WTC11 (cell line): ENCODE measurements around the gene CARD9. TPM values are rescaled to one million over a fixed set of nuclear protein-coding genes. Genes with fewer than 3 reads are reported as not detected.

Experiments used
- ATAC-seq: fragments of 200-7000 bp; cut with Tn5 transposase; 2 replicates; pipeline ENCODE4 v1.10.0; 2021; ENCODE audit warnings: mild to moderate bottlenecking, moderate library complexity
- CTCF ChIA-PET: fragments of 300-600 bp; sonication (Branson Sonifier 250); formaldehyde crosslinking; loops from one replicate; lab custom pipeline; 2021; ENCODE audit warnings: antibody characterized with exemption; lab: Charles Lee
- POLR2A ChIA-PET: fragments of 350-600 bp; sonication (Branson Sonifier 250); formaldehyde crosslinking; loops from one replicate; lab custom pipeline; 2021; ENCODE audit warnings: antibody characterized with exemption; lab: Charles Lee
- DNase-seq: peaks from one replicate; pipeline ENCODE4 v3.0.0; 2021; ENCODE audit warnings: low spot score
- H3K27ac Mint-ChIP-seq: 2 replicates; pipeline ENCODE4 v1.8.0; 2021; ENCODE audit warnings: mixed read lengths
- H3K27me3 Mint-ChIP-seq: 2 replicates; pipeline ENCODE4 v1.8.0; 2021; ENCODE audit warnings: low read depth, mild to moderate bottlenecking, moderate library complexity, mixed read lengths
- H3K36me3 Mint-ChIP-seq: 2 replicates; pipeline ENCODE4 v1.8.0; 2021; ENCODE audit warnings: mixed read lengths
- H3K4me1 Mint-ChIP-seq: 2 replicates; pipeline ENCODE4 v1.8.0; 2022; ENCODE audit warnings: mixed read lengths
- H3K4me3 Mint-ChIP-seq: 2 replicates; pipeline ENCODE4 v1.8.0; 2021; ENCODE audit warnings: mild to moderate bottlenecking, moderate library complexity, mixed read lengths
- H3K9me3 Mint-ChIP-seq: 2 replicates; pipeline ENCODE4 v1.8.0; 2021; ENCODE audit warnings: mixed read lengths
- EMX1 ChIP-seq: fragments of 250-450 bp; sonication (Bioruptor Pico); IDR thresholded peaks from 2 replicates; pipeline ENCODE4 v1.8.0; 2021; ENCODE audit warnings: mild to moderate bottlenecking
- HMGA2 ChIP-seq: fragments of 250-450 bp; sonication (Bioruptor Pico); IDR thresholded peaks from 2 replicates; pipeline ENCODE4 v1.4.0; 2021; ENCODE audit warnings: mild to moderate bottlenecking, moderate library complexity
- MXD4 ChIP-seq: fragments of 250-450 bp; sonication (Bioruptor Pico); IDR thresholded peaks from 2 replicates; pipeline ENCODE4 v1.8.0; 2021; ENCODE audit warnings: mild to moderate bottlenecking, moderate library complexity, borderline replicate concordance
- OVOL2 ChIP-seq: fragments of 250-450 bp; sonication (Bioruptor Pico); IDR thresholded peaks from 2 replicates; pipeline ENCODE4 v1.9.0; 2021; ENCODE audit warnings: mild to moderate bottlenecking, borderline replicate concordance
- PRRX2 ChIP-seq: fragments of 250-450 bp; sonication (Bioruptor Pico); IDR thresholded peaks from 2 replicates; pipeline ENCODE4 v1.8.0; 2021; ENCODE audit warnings: mild to moderate bottlenecking
- SOX15 ChIP-seq: fragments of 250-450 bp; sonication (Bioruptor Pico); IDR thresholded peaks from 2 replicates; pipeline ENCODE4 v1.9.0; 2021; ENCODE audit warnings: mild to moderate bottlenecking
- total RNA-seq: library from RNA; stranded (reverse); gene quantifications from 3 replicates; pipeline ENCODE4 v1.2.3, GENCODE V29; 2021
- TF ChIP-seq, protein P1 (sequence below): sonication (generic); formaldehyde crosslinking; conservative IDR thresholded peaks from 2 replicates; pipeline ENCODE4 v1.8.1; 2022; ENCODE audit warnings: mild to moderate bottlenecking, missing genetic modification reagents
- TF ChIP-seq, protein P2 (sequence below): fragments of 250-450 bp; sonication (Bioruptor Pico); IDR thresholded peaks from 2 replicates; pipeline ENCODE4 v1.9.0; 2021; ENCODE audit warnings: mild to moderate bottlenecking
- TF ChIP-seq, protein P3 (sequence below): sonication (generic); formaldehyde crosslinking; IDR thresholded peaks from 2 replicates; pipeline ENCODE4 v1.8.0; 2022; ENCODE audit warnings: mild to moderate bottlenecking, missing genetic modification reagents
- TF ChIP-seq, protein P4 (sequence below): fragments of 250-450 bp; sonication (Bioruptor Pico); IDR thresholded peaks from 2 replicates; pipeline ENCODE4 v1.9.0; 2021; ENCODE audit warnings: mild to moderate bottlenecking
- TF ChIP-seq, protein P5 (sequence below): sonication (generic); formaldehyde crosslinking; IDR thresholded peaks from 2 replicates; pipeline ENCODE4 v1.8.1; 2022; ENCODE audit warnings: mild to moderate bottlenecking, missing genetic modification reagents, moderate library complexity, borderline replicate concordance
- TF ChIP-seq, protein P6 (sequence below): sonication (generic); formaldehyde crosslinking; IDR thresholded peaks from 2 replicates; pipeline ENCODE4 v1.8.1; 2023; ENCODE audit warnings: mild to moderate bottlenecking, moderate library complexity, missing genetic modification reagents
- TF ChIP-seq, protein P7 (sequence below): sonication (generic); formaldehyde crosslinking; IDR thresholded peaks from 2 replicates; pipeline ENCODE4 v1.8.0; 2022; ENCODE audit warnings: mild to moderate bottlenecking, missing genetic modification reagents
- TF ChIP-seq, protein P8 (sequence below): fragments of 200-600 bp; IDR thresholded peaks from 2 replicates; pipeline ENCODE4 v1.8.0; 2022; ENCODE audit warnings: antibody characterized with exemption

CARD9 gene
- total RNA-seq, 1 experiment from 2014 or later = 0.96 TPM

DNA sequence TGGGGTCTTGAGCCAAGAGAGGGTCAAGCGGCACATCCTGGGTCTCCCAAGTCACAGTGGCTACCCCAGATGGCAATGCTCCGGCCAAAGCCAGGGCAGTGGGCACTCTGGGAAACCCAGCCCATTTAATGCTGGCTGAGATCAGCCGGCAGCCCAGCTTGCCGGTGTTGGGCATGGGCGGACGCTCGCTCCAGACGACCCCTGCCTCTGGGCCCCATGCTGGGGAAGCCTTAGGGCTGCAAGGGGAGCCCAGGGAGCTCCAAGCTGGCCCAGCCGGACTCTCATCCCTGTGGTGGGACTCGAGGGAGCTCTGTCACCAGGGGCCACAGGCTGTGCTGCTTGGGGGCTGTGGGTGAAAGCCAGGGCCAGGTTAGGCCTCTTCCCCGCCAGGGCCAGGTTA is 5.9 kb upstream of the CARD9 start (continued):
- TF ChIP-seq, protein P1, sequence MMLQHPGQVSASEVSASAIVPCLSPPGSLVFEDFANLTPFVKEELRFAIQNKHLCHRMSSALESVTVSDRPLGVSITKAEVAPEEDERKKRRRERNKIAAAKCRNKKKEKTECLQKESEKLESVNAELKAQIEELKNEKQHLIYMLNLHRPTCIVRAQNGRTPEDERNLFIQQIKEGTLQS (CRISPR knock-in tag) = no peak
- TF ChIP-seq, protein P2, sequence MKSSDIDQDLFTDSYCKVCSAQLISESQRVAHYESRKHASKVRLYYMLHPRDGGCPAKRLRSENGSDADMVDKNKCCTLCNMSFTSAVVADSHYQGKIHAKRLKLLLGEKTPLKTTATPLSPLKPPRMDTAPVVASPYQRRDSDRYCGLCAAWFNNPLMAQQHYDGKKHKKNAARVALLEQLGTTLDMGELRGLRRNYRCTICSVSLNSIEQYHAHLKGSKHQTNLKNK (CRISPR knock-in tag) = no peak
- TF ChIP-seq HMGA2 (CRISPR knock-in tag) (no peak), PRRX2 (CRISPR knock-in tag) (no peak)
- TF ChIP-seq, protein P3, sequence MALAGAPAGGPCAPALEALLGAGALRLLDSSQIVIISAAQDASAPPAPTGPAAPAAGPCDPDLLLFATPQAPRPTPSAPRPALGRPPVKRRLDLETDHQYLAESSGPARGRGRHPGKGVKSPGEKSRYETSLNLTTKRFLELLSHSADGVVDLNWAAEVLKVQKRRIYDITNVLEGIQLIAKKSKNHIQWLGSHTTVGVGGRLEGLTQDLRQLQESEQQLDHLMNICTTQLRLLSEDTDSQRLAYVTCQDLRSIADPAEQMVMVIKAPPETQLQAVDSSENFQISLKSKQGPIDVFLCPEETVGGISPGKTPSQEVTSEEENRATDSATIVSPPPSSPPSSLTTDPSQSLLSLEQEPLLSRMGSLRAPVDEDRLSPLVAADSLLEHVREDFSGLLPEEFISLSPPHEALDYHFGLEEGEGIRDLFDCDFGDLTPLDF (CRISPR knock-in tag) = no peak
- TF ChIP-seq, all 79 proteins: peak for 0

DNA sequence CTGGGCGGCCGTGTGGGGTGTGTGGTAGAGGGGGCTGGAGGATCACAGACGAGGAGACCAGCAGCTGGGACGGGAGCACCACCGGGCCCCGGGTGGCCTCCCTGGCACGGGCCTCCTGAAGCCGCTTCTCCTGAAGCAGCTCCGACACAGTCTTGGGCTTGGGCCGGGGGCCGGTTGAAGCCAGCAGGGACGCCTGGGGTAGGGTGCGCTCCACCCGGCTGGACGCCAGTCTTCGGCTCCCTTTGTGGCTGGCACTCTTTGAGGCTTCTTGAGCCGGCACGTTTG is 5.5 kb upstream of the CARD9 start:
- Mint-ChIP-seq H3K27ac (no peak overlapping the region), H3K9me3 (no peaks in the 10 kb centered on the region), H3K27me3 (no peaks in the 10 kb centered on the region), H3K4me1 (no peaks in the 10 kb centered on the region), H3K4me3 (no peak overlapping the region), H3K36me3 (peaks cover 2% of the 10 kb centered on the region)
- ChIA-PET POLR2A (no interaction called here), CTCF (interaction anchor here (1.0 kb wide), 1 partner anchor 15 kb away, joined by 3 read pairs; no protein-coding TSS in a partner anchor)
- TF ChIP-seq, protein P4, sequence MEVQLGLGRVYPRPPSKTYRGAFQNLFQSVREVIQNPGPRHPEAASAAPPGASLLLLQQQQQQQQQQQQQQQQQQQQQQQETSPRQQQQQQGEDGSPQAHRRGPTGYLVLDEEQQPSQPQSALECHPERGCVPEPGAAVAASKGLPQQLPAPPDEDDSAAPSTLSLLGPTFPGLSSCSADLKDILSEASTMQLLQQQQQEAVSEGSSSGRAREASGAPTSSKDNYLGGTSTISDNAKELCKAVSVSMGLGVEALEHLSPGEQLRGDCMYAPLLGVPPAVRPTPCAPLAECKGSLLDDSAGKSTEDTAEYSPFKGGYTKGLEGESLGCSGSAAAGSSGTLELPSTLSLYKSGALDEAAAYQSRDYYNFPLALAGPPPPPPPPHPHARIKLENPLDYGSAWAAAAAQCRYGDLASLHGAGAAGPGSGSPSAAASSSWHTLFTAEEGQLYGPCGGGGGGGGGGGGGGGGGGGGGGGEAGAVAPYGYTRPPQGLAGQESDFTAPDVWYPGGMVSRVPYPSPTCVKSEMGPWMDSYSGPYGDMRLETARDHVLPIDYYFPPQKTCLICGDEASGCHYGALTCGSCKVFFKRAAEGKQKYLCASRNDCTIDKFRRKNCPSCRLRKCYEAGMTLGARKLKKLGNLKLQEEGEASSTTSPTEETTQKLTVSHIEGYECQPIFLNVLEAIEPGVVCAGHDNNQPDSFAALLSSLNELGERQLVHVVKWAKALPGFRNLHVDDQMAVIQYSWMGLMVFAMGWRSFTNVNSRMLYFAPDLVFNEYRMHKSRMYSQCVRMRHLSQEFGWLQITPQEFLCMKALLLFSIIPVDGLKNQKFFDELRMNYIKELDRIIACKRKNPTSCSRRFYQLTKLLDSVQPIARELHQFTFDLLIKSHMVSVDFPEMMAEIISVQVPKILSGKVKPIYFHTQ (CRISPR knock-in tag) = no peak
- TF ChIP-seq, protein P5, sequence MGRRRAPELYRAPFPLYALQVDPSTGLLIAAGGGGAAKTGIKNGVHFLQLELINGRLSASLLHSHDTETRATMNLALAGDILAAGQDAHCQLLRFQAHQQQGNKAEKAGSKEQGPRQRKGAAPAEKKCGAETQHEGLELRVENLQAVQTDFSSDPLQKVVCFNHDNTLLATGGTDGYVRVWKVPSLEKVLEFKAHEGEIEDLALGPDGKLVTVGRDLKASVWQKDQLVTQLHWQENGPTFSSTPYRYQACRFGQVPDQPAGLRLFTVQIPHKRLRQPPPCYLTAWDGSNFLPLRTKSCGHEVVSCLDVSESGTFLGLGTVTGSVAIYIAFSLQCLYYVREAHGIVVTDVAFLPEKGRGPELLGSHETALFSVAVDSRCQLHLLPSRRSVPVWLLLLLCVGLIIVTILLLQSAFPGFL (CRISPR knock-in tag) = no peak
- no peak for DNase-seq
- ATAC-seq = no peak

DNA sequence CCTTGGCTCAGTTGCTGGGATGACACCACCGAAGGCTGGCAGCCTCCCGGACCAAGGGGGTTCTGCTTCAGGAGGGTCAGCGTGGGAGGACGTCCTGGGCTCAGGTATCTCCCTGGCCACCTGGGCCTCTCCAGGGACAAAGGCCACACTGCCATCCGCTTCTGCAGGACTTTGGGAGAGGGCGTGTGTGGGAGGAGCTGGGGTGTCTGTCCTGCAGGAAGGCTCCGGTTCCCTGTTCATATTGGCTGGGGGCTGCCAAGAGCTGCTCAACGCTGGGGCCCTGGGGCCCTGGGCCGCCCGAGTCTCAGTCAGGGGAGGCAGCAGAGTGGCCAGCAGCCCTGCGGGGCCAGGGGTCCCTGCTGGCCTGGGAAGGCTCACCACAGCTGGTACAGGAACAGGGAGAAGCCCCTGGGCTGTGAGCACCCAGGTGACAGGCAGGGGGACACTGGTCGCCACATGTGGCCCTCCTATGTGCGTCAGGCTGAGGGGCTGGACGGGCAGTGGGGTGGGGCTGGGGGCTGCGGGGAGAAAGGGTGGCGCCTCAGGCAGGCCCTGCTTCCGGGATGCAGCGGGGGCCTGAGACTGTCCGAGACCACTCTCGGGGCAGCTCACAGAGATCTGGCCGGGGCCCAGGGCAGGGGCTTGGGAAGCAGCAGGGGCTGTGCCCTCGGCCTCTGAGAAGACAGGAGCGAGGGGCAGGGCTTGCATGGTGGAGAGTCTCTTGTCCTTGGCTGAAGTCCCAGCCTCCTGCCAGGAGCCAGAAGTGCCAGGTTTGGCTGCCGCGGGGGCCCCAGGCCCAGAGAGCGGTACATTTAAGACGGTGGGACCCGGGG is 4.9 kb upstream of the CARD9 start:
- Mint-ChIP-seq H3K27ac (no peak overlapping the region), H3K27me3 (no peaks in the 10 kb centered on the region), H3K4me3 (no peak overlapping the region), H3K36me3 (no peaks in the 10 kb centered on the region; the same call in none of the 2 replicates), H3K4me1 (no peaks in the 10 kb centered on the region), H3K9me3 (no peaks in the 10 kb centered on the region)
- DNase-seq (no peak), ATAC-seq (no peak)
- ChIA-PET POLR2A (interaction anchor here (0.8 kb wide), 1 partner anchor 247 kb away, joined by 3 read pairs; no protein-coding TSS in a partner anchor), CTCF (interaction anchor here (1.0 kb wide), 1 partner anchor 14 kb away, joined by 3 read pairs; no protein-coding TSS in a partner anchor)
- TF ChIP-seq, protein P6, sequence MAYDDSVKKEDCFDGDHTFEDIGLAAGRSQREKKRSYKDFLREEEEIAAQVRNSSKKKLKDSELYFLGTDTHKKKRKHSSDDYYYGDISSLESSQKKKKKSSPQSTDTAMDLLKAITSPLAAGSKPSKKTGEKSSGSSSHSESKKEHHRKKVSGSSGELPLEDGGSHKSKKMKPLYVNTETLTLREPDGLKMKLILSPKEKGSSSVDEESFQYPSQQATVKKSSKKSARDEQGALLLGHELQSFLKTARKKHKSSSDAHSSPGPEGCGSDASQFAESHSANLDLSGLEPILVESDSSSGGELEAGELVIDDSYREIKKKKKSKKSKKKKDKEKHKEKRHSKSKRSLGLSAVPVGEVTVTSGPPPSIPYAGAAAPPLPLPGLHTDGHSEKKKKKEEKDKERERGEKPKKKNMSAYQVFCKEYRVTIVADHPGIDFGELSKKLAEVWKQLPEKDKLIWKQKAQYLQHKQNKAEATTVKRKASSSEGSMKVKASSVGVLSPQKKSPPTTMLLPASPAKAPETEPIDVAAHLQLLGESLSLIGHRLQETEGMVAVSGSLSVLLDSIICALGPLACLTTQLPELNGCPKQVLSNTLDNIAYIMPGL = no peak
- TF ChIP-seq MXD4 (no peak), SOX15 (CRISPR knock-in tag) (no peak), OVOL2 (CRISPR knock-in tag) (no peak), EMX1 (no peak)
- TF ChIP-seq, protein P7, sequence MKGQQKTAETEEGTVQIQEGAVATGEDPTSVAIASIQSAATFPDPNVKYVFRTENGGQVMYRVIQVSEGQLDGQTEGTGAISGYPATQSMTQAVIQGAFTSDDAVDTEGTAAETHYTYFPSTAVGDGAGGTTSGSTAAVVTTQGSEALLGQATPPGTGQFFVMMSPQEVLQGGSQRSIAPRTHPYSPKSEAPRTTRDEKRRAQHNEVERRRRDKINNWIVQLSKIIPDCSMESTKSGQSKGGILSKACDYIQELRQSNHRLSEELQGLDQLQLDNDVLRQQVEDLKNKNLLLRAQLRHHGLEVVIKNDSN (CRISPR knock-in tag) = no peak
- TF ChIP-seq, protein P8, sequence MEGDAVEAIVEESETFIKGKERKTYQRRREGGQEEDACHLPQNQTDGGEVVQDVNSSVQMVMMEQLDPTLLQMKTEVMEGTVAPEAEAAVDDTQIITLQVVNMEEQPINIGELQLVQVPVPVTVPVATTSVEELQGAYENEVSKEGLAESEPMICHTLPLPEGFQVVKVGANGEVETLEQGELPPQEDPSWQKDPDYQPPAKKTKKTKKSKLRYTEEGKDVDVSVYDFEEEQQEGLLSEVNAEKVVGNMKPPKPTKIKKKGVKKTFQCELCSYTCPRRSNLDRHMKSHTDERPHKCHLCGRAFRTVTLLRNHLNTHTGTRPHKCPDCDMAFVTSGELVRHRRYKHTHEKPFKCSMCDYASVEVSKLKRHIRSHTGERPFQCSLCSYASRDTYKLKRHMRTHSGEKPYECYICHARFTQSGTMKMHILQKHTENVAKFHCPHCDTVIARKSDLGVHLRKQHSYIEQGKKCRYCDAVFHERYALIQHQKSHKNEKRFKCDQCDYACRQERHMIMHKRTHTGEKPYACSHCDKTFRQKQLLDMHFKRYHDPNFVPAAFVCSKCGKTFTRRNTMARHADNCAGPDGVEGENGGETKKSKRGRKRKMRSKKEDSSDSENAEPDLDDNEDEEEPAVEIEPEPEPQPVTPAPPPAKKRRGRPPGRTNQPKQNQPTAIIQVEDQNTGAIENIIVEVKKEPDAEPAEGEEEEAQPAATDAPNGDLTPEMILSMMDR = no peak
- TF ChIP-seq, protein P5 (CRISPR knock-in tag) = no peak
- TF ChIP-seq, protein P1 (CRISPR knock-in tag) = no peak
